Fibroblast of villous mesenchyme (primary cell): ENCODE data around the gene EPM2A. TPM values are rescaled to one million over a fixed set of nuclear protein-coding genes. Genes with fewer than 3 reads are reported as not detected.

Source experiments
- DNase-seq: peaks from one replicate; pipeline ENCODE4 v3.0.0-alpha.2; 2010; ENCODE audit warnings: low read depth
- H3K4me3 ChIP-seq: 2 replicates; pipeline ENCODE4 v1.5.1; 2011; ENCODE audit warnings: low read depth, mild to moderate bottlenecking, low read length
- CTCF ChIP-seq: IDR thresholded peaks from 2 replicates; pipeline ENCODE4 v1.5.1; 2012; ENCODE audit warnings: low read depth, mild to moderate bottlenecking, low read length; ENCODE audit not compliant: insufficient read depth
- total RNA-seq: library from RNA; depleted of rRNA; stranded (reverse); fragments of >200 nt; gene quantifications from 2 replicates; pipeline ENCODE4 v1.2.3, GENCODE V29; 2012

Gene EPM2A
- total RNA-seq, 1 donor = 7.8 TPM

GRCh38 chr6:145723646-145724045 is 11.7 kb downstream of the EPM2A start:
- DNase-seq = no peak

GRCh38 chr6:145722190-145722589 is 13.1 kb downstream of the EPM2A start:
- no peak for TF ChIP-seq CTCF
- H3K4me3 ChIP-seq = no peak overlapping the region
- no peak for DNase-seq

More at GRCh38 chr6:145723646-145724045, 11.7 kb downstream of the EPM2A start:
- no peak for TF ChIP-seq CTCF
- H3K4me3 ChIP-seq = no peak overlapping the region

- no peak overlapping the region for H3K4me3 ChIP-seq
- no peak for TF ChIP-seq CTCF
- DNase-seq = no peak
Observed at GRCh38 chr6:145721144-145721543, 14.2 kb downstream of the EPM2A start.

GRCh38 chr6:145715426-145715825 is 19.9 kb downstream of the EPM2A start:
- no peak for DNase-seq
- H3K4me3 ChIP-seq = no peak overlapping the region
- TF ChIP-seq CTCF = no peak

- no peak for DNase-seq
- no peak overlapping the region for H3K4me3 ChIP-seq
- no peak for TF ChIP-seq CTCF
Observed at GRCh38 chr6:145714731-145715130, 20.6 kb downstream of the EPM2A start.

- TF ChIP-seq CTCF = no peak
- DNase-seq = no peak
- no peak overlapping the region for H3K4me3 ChIP-seq
Observed at GRCh38 chr6:145713773-145714172, 21.5 kb downstream of the EPM2A start.

- DNase-seq = no peak
- no peak overlapping the region for H3K4me3 ChIP-seq
- no peak for TF ChIP-seq CTCF
Observed at GRCh38 chr6:145711372-145711771, 23.9 kb downstream of the EPM2A start.
